Ureter (tissue), 1 donor: ENCODE data around the gene CLMP. TPM values are rescaled to one million over a fixed set of nuclear protein-coding genes. Genes with fewer than 3 reads are reported as not detected.
"Not testable (repeated sequence)": the region's sequence is repeated elsewhere in the genome, so short reads cannot be mapped to it uniquely, and the experiment has no call there.

Source experiments
- DNase-seq: peaks from one replicate; pipeline ENCODE4 v3.0.0-alpha.2; 2020; ENCODE audit warnings: low spot score
- total RNA-seq: library from RNA; stranded (reverse); gene quantifications from one replicate; pipeline ENCODE4 v1.2.4, GENCODE V29; 2023
- donor health status: DM: yes; HTN: yes; CAD: no.

CLMP gene
- total RNA-seq, 1 donor from 2014 or later = 34.4 TPM

GRCh38 chr11:123084454-123084853 lies 110.6 kb downstream of the CLMP start:
- no peak for DNase-seq

- DNase-seq = peak; percentile 88
Observed at GRCh38 chr11:123083623-123084029, 111.4 kb downstream of the CLMP start.

DNA sequence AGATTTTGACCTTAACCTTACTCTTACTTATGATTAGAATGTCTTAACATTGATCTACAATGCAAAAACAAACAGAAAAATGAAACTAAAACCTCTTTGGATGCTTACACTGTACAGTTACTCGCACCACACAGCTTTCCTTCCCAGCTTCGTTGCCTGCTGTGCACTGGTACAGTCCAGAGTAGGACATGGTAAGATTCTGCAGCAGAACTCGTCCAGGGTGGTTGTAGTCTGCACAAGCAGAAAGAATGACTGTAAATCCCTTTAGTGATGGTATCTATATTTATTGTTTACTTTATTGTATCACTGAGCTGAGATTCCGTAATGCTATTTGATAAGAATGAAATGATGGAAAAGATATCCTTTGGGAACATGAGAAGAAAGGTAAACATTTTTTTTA lies 112.1 kb downstream of the CLMP start:
- DNase-seq = no peak

DNA sequence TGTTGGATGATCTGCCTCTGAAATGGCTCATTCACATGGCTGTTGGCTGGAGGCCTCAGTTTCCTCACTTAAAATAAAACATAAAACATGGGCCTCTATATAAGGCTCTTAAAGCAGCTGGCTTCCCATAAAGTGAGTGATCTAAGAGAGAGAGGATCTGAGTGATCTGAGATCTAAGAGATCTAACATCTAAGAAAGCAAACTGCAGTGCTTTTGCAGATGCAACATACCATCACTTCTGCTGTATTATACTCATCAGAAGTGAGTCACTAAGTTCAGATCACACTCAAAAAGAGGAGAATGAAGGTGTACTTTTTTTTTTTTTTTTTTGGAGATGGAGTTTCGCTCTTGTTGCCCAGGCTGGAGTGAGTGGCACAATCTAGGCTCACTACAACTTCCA lies 115.0 kb downstream of the CLMP start:
- DNase-seq = no peak

- no peak for DNase-seq
Observed at GRCh38 chr11:123076484-123076883, 118.6 kb downstream of the CLMP start.

- DNase-seq = no peak
Observed at GRCh38 chr11:123073343-123074057, 121.5 kb downstream of the CLMP start.

GRCh38 chr11:123072762-123073161 lies 122.3 kb downstream of the CLMP start:
- no peak for DNase-seq

DNA sequence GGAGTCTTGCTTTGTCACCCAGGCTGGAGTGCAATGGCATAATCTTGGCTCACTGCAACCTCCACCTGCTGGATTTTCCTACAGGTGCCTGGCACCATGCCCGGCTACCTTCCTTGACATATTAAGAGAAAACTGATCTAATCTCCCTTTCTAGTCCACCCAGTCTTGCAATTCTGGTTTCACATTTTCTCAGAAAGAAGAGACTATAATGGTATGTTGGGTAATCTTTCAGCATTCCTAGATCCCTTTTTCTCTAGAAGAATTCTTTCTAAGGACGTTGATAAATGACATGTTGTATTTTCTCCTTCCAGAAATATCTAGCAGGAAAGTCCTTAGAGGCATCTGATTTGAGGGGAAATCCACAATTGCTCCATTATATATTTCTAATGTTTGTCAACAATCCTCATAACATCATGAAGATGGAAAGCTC lies 122.7 kb downstream of the CLMP start:
- peak; percentile 74 for DNase-seq

DNA sequence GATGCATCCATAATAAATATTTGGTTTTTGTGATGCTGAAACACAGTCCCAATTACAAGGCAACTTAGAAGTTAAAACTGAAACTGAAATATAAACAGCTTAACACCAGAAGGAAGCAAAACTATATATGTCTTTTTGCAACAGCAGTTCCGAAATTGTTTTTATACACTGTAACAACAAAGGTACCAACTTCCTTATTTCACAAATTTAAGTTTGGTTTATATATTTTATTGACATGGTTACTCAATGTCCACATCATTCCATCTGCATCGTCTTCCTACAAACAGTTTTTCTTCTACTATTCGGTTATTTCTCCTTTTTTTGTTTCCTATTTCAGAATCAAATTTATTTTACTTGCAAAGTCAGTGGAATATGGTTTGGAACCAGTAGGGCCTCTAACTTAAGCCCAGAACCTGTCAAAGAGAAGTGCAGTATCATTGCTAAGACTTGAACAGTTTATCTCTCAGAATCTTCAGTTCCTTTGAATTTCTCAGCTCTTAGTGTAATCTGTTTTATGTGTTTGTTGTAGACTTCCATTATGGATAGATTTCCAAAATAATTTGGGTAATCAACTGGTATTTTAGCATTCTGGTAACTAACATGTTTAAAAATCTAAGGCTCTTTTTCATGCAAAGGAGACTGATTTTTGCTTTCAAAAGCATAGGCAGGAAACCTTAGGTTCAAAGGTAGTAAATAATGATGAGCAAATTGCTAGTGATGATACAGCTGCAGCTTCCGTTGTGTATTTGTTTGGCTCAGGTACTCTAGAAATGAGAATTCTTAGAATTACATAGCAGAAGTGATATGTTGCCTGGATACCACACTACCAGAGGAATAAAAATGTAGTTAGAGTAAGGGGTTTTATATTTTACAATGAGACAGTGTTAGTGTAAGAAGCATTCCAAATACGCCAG lies 124.9 kb downstream of the CLMP start:
- no peak for DNase-seq

- DNase-seq = no peak
Observed at GRCh38 chr11:123065621-123066020, 129.4 kb downstream of the CLMP start.

DNA sequence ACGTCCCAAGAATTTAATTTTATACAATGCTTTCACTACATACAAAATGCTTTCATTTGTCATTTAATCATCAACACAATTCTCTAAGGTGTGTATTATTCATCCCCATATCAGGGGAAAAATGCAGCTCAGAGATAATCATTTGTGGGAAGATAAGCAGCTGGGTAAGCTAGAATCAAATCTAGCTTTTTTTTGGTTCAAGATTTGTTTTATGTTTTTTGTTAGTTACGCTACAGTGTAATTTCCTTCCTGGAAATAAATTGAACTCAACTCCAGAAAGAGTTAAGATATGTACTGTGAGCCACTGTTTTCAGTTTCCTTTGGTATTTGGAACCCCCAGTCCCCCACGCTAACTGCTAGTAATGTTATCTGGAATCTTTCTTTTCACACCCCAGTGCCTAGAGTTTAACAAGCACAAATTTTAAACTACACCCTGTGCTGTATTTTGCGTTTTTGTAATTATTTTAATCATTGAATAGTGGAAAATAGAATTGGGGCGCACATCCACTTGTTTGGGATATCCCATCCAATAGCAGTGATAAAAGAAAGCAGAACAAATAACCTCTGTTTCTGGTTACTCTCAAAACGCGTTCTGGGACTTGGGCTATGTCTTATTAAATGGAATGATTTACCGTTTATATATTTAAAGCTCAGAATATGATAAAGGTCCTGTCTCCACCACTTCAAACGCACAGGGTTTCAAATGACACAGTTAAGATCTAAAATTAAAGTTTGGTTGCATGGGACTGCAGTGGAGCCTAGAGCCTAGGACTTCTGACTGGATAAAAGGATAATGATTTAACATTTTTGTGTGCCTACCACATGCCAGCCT lies 131.0 kb downstream of the CLMP start:
- DNase-seq = no peak

DNA sequence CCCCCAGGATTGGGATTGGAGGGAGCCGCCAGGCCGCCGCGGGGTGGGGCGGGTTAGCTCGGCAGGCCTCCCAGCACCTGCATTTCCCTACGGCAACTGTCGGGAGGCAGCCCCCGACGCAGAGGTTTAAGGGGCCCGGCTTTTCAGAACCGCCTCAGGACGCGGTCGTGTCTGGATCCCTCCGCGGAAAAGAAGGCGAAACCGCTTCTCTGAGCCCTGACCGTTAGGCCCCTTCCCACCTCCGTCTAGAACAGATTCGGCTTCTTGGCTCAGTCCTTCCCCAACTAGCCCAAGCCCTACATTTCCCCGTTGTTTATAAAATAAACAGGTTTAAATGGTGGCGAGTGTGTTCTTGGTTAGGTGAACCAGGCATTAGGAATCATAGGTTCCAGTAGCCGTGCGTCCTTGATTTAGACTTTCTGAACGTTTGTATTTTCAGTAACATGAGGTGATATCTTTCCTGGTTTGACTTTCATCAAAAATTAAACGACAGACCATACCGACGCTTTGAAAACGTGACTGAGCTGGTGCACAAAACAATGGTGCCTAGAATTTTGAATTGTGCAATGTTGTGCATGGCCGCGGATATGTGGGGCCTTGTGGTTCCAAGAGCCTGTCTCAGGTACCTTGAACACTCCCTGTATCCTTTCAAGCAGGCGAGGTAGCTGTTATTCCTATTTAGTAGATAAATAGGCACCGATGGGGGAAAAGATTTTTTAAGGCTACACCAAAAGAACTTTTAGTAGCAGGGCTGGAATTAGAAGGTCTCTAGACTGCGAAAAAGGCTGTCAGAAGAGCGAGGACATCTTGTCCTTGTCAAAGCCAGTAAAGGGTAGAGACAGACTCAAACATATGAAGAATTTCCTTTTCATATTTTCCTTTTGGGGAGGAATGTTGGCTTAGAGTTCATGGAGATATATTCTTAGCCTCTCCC lies 131.9 kb downstream of the CLMP start:
- peak; percentile 53 for DNase-seq

- DNase-seq = peak; percentile 100
Observed at GRCh38 chr11:123062158-123062891, 132.7 kb downstream of the CLMP start.

DNA sequence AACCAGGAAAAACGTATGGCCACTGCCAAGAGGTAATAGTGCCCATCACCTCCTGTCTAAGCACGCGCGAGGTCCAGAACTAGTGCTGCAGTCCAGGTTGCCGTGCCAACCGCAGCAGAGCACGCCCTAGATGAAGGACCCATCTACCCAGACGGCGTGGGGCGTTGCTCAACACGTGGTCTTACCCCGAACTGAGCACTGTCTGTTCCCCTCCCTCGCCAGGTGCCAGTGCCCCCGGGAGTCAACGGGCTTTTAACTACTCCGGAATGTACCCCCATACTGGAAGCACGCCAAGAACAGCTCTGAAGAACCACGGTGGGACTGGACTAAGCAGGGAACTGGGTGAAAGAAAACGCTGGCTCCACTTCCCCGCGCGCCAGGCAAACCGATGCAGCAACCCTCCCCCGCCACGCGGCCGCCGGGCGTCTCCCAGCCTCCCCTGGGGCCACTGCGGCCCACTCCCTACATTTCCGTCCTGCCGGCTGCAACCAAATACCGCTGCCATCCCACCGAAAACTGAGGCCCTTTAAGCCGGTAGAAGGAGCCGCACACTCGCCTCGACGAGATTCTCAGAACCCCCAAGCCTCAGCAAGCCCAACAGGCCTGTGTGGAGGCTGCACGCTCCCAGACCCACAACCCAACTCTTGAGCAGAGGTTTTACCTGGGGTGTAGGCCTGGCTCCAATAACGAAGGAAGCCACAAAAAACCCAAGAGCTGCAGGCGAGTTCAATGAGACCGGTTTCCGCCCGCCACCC lies 133.5 kb downstream of the CLMP start, which contains the start of gene HSPA8:
Gene HSPA8, minus strand, starts transcription at position 734 of the 755 bp plus-strand sequence. CDS start 812 bp downstream, outside the sequence.
- DNase-seq = peak; percentile 76

DNA sequence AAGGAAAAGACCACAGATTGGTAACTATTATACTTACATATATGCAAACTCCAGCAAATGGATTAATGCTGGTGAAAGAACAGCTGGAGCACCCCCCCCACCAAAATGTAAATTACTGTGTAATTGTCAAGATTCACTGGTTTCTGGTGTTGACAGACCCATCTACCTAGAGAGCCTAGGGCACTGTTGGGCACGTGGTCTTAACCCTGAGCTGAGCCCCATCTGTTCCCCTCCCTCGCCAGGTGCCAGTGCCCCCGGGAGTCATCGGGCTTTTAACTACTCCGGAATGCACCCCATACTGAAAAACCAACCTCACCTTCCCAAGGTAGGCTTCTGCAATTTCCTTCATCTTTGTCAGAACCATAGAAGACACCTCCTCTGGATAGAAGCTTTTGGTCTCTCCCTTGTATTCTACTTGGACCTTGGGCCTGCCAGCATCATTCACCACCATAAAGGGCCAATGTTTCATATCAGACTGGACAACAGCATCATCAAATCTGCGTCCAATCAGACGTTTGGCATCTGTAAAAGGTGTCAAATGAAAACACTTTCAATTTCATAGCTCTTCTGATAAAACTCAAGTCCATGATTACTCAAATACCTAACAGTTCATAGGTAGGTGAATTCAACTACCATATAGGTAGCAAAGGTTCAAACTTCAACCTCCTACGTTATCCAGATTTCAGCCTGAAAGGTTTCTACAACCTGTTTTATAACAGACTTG lies 134.6 kb downstream of the CLMP start:
- DNase-seq = no peak

GRCh38 chr11:123059041-123059920 lies 135.8 kb downstream of the CLMP start:
- not testable (repeated sequence) for DNase-seq

- DNase-seq = no peak
Observed at GRCh38 chr11:123057661-123058305, 137.3 kb downstream of the CLMP start.
